Stimulated activated CD8-positive, alpha-beta memory T cell treated with anti-CD3 and anti-CD28 coated beads, Interleukin-2, amount 100 ng/mL, for 48 hours (primary cell): ENCODE data around the gene FCRL6.

Experiments used
- DNase-seq, 2 donors: peaks; one replicate each; pipeline ENCODE4 v3.0.0-alpha.2; 2020; ENCODE audit warnings: low read depth in 2 of 2

Gene FCRL6

GRCh38 chr1:159835356-159835755 is 33.2 kb downstream of the FCRL6 start:
- no peak for DNase-seq

- DNase-seq = no peak
Observed at GRCh38 chr1:159835862-159836525, 33.8 kb downstream of the FCRL6 start.

GRCh38 chr1:159838715-159839114 is 36.6 kb downstream of the FCRL6 start:
- no peak for DNase-seq

GRCh38 chr1:159839116-159839849 is 37.1 kb downstream of the FCRL6 start:
- no peak for DNase-seq

- DNase-seq = no peak
Observed at GRCh38 chr1:159841749-159842148, 39.6 kb downstream of the FCRL6 start.

GRCh38 chr1:159843459-159843858 is 41.3 kb downstream of the FCRL6 start:
- no peak for DNase-seq

- DNase-seq = no peak
Observed at GRCh38 chr1:159845751-159846629, 43.8 kb downstream of the FCRL6 start.

GRCh38 chr1:159847231-159847630 is 45.1 kb downstream of the FCRL6 start:
- no peak for DNase-seq

GRCh38 chr1:159848326-159848725 is 46.2 kb downstream of the FCRL6 start:
- no peak for DNase-seq

- no peak for DNase-seq
Observed at GRCh38 chr1:159849626-159850366, 47.6 kb downstream of the FCRL6 start.

- no peak for DNase-seq
Observed at GRCh38 chr1:159851407-159851806, 49.2 kb downstream of the FCRL6 start.

GRCh38 chr1:159853417-159854115 is 51.4 kb downstream of the FCRL6 start:
- no peak for DNase-seq

GRCh38 chr1:159854116-159854692 is 52.0 kb downstream of the FCRL6 start:
- DNase-seq = peak in 1 of 2 donors; percentile 1

- DNase-seq = peak; percentile 75
Observed at GRCh38 chr1:159854693-159855192, 52.6 kb downstream of the FCRL6 start.

GRCh38 chr1:159855709-159856108 is 53.5 kb downstream of the FCRL6 start:
- DNase-seq = no peak

GRCh38 chr1:159856576-159856975 is 54.4 kb downstream of the FCRL6 start:
- DNase-seq = no peak

- no peak for DNase-seq
Observed at GRCh38 chr1:159857889-159858288, 55.7 kb downstream of the FCRL6 start.

GRCh38 chr1:159859767-159860322 is 57.7 kb downstream of the FCRL6 start:
- no peak for DNase-seq

- no peak for DNase-seq
Observed at GRCh38 chr1:159860456-159860855, 58.3 kb downstream of the FCRL6 start.

GRCh38 chr1:159861218-159861617 is 59.1 kb downstream of the FCRL6 start:
- DNase-seq = no peak
